ENCODE results near the gene MAFG. TPM values are rescaled to one million over a fixed set of nuclear protein-coding genes. Genes with fewer than 3 reads are reported as not detected.

The MAFG gene
- total and polyA plus RNA-seq, 9 of the 15 experiments (the other 6 are each of a cell fraction or from before 2014, with no cell fraction given), result 1.1 to 58.1 (median 24.9) TPM

GRCh38 chr17:81908793-81909192 is 18.7 kb downstream of the MAFG start:
- ChIA-PET CTCF (ENCODE audit: low intra/inter-chr PET ratio) (no interaction called here), POLR2A (interaction anchor here (1.0 kb wide), 2 partner anchors 15 to 51 kb away, joined by 3 read pairs; no protein-coding TSS in a partner anchor)
- FAIRE-seq (no peak), ATAC-seq (no peak), DNase-seq (ENCODE audit: extremely low read depth in 1 of 4, low spot score in 3 of 4) (no peak)
- no TSS peak for BruUV-seq (replicated peaks)
- WGBS (ENCODE audit: insufficient coverage, low coverage, missing lambda C conversion rate), result 89% methylated on average over 9 of the region's 11 CpGs
- no peaks in the 10 kb centered on the region for H3K27me3 ChIP-seq (ENCODE audit: control insufficient read depth in 2 of 2, insufficient read depth in 2 of 2, low read length in 2 of 2)
- TF ChIP-seq ZNF280B (CRISPR knock-in tag; IDR thresholded peaks at IDR 0.05) (no peak), GMEB1 (CRISPR knock-in tag; IDR thresholded peaks at IDR 0.05) (no peak), U2AF1 (optimal IDR thresholded peaks at IDR 0.05; ENCODE audit: low read depth, low read length) (no peak), ZNF57 (CRISPR knock-in tag; IDR thresholded peaks at IDR 0.05) (no peak), RBBP5 (IDR thresholded peaks at IDR 0.05; ENCODE audit: borderline replicate concordance, insufficient read depth, low read length, poor library complexity, severe bottlenecking) (no peak), ATF6 (CRISPR knock-in tag; IDR thresholded peaks at IDR 0.05) (no peak), HOXB6 (CRISPR knock-in tag; IDR thresholded peaks at IDR 0.05; ENCODE audit: borderline replicate concordance) (no peak), FOS (IDR thresholded peaks at IDR 0.05; ENCODE audit: extremely low read depth, insufficient read length) (no peak), ZNF280A (IDR thresholded peaks at IDR 0.05; ENCODE audit: low read depth, partially characterized antibody) (no peak), ARID3A (IDR thresholded peaks at IDR 0.05; ENCODE audit: borderline replicate concordance, low read depth, low read length) (no peak)
- H3K4me3 ChIP-seq, result no peak overlapping the region
- in situ Hi-C loops (cut with MboI), result no loop called here
- no peak overlapping the region for H2AFZ ChIP-seq (ENCODE audit: low read depth, low read length)
- H3K79me2 ChIP-seq (ENCODE audit: control insufficient read depth, insufficient read depth, low read length), result peaks cover 24% of the 10 kb centered on the region
- peaks cover 31 to 95% of the 10 kb centered on the region in 2 experiments for H3K4me1 ChIP-seq (replicated peaks in 1 of 2; ENCODE audit: control insufficient read depth in 2 of 2, insufficient read depth in 2 of 2, low read length in 2 of 2)
- peak overlapping the region in 1 of 2 experiments; percentile 99; a peak in 2 of 4 replicates for H3K9ac ChIP-seq (ENCODE audit: insufficient read depth in 1 of 2, low read depth in 2 of 2, low read length in 2 of 2)
- no peak overlapping the region for H3K27ac ChIP-seq (ENCODE audit: extremely low read depth, low read depth, low read length)
- H4K20me1 ChIP-seq (replicated peaks; ENCODE audit: control insufficient read depth, insufficient read depth, low read length), result peaks cover 14% of the 10 kb centered on the region
- no peaks in the 10 kb centered on the region for H3K9me3 ChIP-seq (replicated peaks; ENCODE audit: control insufficient read depth, insufficient read depth, low read depth, low read length)
- H3K36me3 ChIP-seq (ENCODE audit: control insufficient read depth, insufficient read depth, low read length), result peaks cover 84% of the 10 kb centered on the region; the same call in 2 of the 3 replicates
- H3K4me2 ChIP-seq (ENCODE audit: insufficient read depth, low read length), result no peak overlapping the region
- peaks cover 6% of the 10 kb centered on the region for H3K9me1 ChIP-seq (ENCODE audit: control insufficient read depth, insufficient read depth, low read length)
- intact Hi-C loops (cut with micrococcal nuclease), result no loop called here
